ENCODE data around the gene DLX5. TPM values are rescaled to one million over a fixed set of nuclear protein-coding genes. Genes with fewer than 3 reads are reported as not detected.

DLX5 gene
- polyA plus RNA-seq, 1 donor (not counting 4 experiments of a cell fraction or from before 2014, with no cell fraction given), result 0.67 TPM

- no peaks in the 10 kb centered on the region for H3K79me2 ChIP-seq (ENCODE audit: control insufficient read depth, insufficient read depth, low read length)
- dilution Hi-C loops (cut with MboI; ENCODE audit: extremely low pct_ligation_motif_present, low sequenced_read_pairs), result no loop called here
- no peak overlapping the region for H2AFZ ChIP-seq (ENCODE audit: control insufficient read depth, low read length)
- no peak overlapping the region for H3K9ac ChIP-seq (ENCODE audit: control insufficient read depth, extremely low read depth, insufficient read depth, low read length)
- H3K4me2 ChIP-seq (ENCODE audit: control insufficient read depth, extremely low read depth, insufficient read depth, low read depth, low read length), result no peak overlapping the region
- peaks cover 5% of the 10 kb centered on the region for H3K4me1 ChIP-seq (ENCODE audit: control insufficient read depth, extremely low read depth, insufficient read depth, low read length)
- H3K9me3 ChIP-seq (ENCODE audit: control insufficient read depth, low read depth, low read length), result no peaks in the 10 kb centered on the region
- H3K4me3 ChIP-seq (ENCODE audit: control insufficient read depth in 2 of 3, extremely low read depth in 1 of 3, insufficient read depth in 2 of 3, low read depth in 1 of 3, low read length in 3 of 3), result no peak overlapping the region
- no peak for DNase-seq (ENCODE audit: low read depth, low spot score)
- no peaks in the 10 kb centered on the region for H3K36me3 ChIP-seq (ENCODE audit: control insufficient read depth in 2 of 2, extremely low read depth in 1 of 2, insufficient read depth in 2 of 2, low read length in 2 of 2)
- no peaks in the 10 kb centered on the region for H3K9me1 ChIP-seq (ENCODE audit: control insufficient read depth, extremely low read depth, insufficient read depth, low read length)
- TF ChIP-seq EZH2 (IDR thresholded peaks at IDR 0.05; ENCODE audit: low read length) (no peak), CTCF (optimal IDR thresholded peaks at IDR 0.05 in 1 of 3, IDR thresholded peaks at IDR 0.05 in 1 of 3, conservative IDR thresholded peaks at IDR 0.05 in 1 of 3; ENCODE audit: extremely low read depth in 1 of 3, insufficient read depth in 2 of 3, low read length in 3 of 3) (no peak)
- H4K20me1 ChIP-seq (ENCODE audit: control insufficient read depth, extremely low read depth, insufficient read depth, low read length), result no peaks in the 10 kb centered on the region
- FAIRE-seq, result no peak
- peaks cover 57% of the 10 kb centered on the region for H3K27me3 ChIP-seq (ENCODE audit: control insufficient read depth, extremely low read depth, insufficient read depth, low read length)
- H3K27ac ChIP-seq (ENCODE audit: control insufficient read depth, insufficient read depth, low read length), result no peak overlapping the region
Measured at GRCh38 chr7:97008275-97008917, 16.2 kb downstream of the DLX5 start.

GRCh38 chr7:97007583-97007861 lies 17.1 kb downstream of the DLX5 start:
- Histone ChIP-seq H2AFZ (ENCODE audit: control insufficient read depth, low read length) (no peak overlapping the region), H3K4me2 (ENCODE audit: control insufficient read depth, extremely low read depth, insufficient read depth, low read depth, low read length) (no peak overlapping the region), H3K27ac (ENCODE audit: control insufficient read depth, insufficient read depth, low read length) (no peak overlapping the region), H3K36me3 (ENCODE audit: control insufficient read depth in 2 of 2, extremely low read depth in 1 of 2, insufficient read depth in 2 of 2, low read length in 2 of 2) (no peaks in the 10 kb centered on the region), H3K4me3 (ENCODE audit: control insufficient read depth in 2 of 3, extremely low read depth in 1 of 3, insufficient read depth in 2 of 3, low read depth in 1 of 3, low read length in 3 of 3) (no peak overlapping the region), H3K9ac (ENCODE audit: control insufficient read depth, extremely low read depth, insufficient read depth, low read length) (no peak overlapping the region), H4K20me1 (ENCODE audit: control insufficient read depth, extremely low read depth, insufficient read depth, low read length) (no peaks in the 10 kb centered on the region), H3K9me3 (ENCODE audit: control insufficient read depth, low read depth, low read length) (no peaks in the 10 kb centered on the region), H3K4me1 (ENCODE audit: control insufficient read depth, extremely low read depth, insufficient read depth, low read length) (peaks cover 5% of the 10 kb centered on the region), H3K79me2 (ENCODE audit: control insufficient read depth, insufficient read depth, low read length) (no peaks in the 10 kb centered on the region), H3K9me1 (ENCODE audit: control insufficient read depth, extremely low read depth, insufficient read depth, low read length) (no peaks in the 10 kb centered on the region), H3K27me3 (ENCODE audit: control insufficient read depth, extremely low read depth, insufficient read depth, low read length) (peaks cover 58% of the 10 kb centered on the region)
- TF ChIP-seq EZH2 (IDR thresholded peaks at IDR 0.05; ENCODE audit: low read length), result no peak
- no peak for TF ChIP-seq CTCF (optimal IDR thresholded peaks at IDR 0.05 in 1 of 3, IDR thresholded peaks at IDR 0.05 in 1 of 3, conservative IDR thresholded peaks at IDR 0.05 in 1 of 3; ENCODE audit: extremely low read depth in 1 of 3, insufficient read depth in 2 of 3, low read length in 3 of 3)
- DNase-seq (ENCODE audit: low read depth, low spot score) (no peak), FAIRE-seq (no peak)
- dilution Hi-C loops (cut with MboI; ENCODE audit: extremely low pct_ligation_motif_present, low sequenced_read_pairs), result no loop called here

Data from keratinocyte (primary cell).